Gastrocnemius medialis (tissue), 4 donors: Measurements from ENCODE around the gene PIH1D1. TPM values are rescaled to one million over a fixed set of nuclear protein-coding genes. Genes with fewer than 3 reads are reported as not detected.

Source experiments
- ATAC-seq, 2 donors: fragments of 150-250 bp; one replicate each; pipeline ENCODE4 v1.9.1; 2016
- DNase-seq, 2 donors: peaks; one replicate each; pipeline ENCODE4 v3.0.0-alpha.2; 2019
- H3K27ac ChIP-seq, 4 donors: fragments of 200-600 bp; sonication (generic); 1 replicate in 1 of 4; 2 replicates in 3 of 4; pipeline ENCODE4 v1.5.1; 2016 to 2018; ENCODE audit warnings: mild to moderate bottlenecking in 2 of 4, moderate library complexity in 1 of 4
- H3K27me3 ChIP-seq, 3 donors: fragments of 200-600 bp; sonication (generic) in 2 of 3; 1 replicate in 1 of 3; 2 replicates in 2 of 3; pipeline versions ENCODE4 v1.5.1 to v1.6.0; 2016 to 2019; ENCODE audit warnings: mild to moderate bottlenecking in 1 of 3, moderate library complexity in 1 of 3
- H3K36me3 ChIP-seq, 2 donors: fragments of 200-600 bp; sonication (generic) in 1 of 2; one replicate each; pipeline ENCODE4 v1.5.1; 2017 to 2018
- H3K4me1 ChIP-seq, 2 donors: fragments of 200-600 bp; sonication (generic) in 1 of 2; one replicate each; pipeline ENCODE4 v1.5.1; 2016 to 2017; ENCODE audit warnings: mild to moderate bottlenecking in 2 of 2
- H3K4me3 ChIP-seq, 4 donors: fragments of 200-600 bp; sonication (generic) in 3 of 4; 1 replicate in 1 of 4; 2 replicates in 3 of 4; pipeline ENCODE4 v1.5.1; 2016 to 2019; ENCODE audit warnings: mild to moderate bottlenecking in 2 of 4
- H3K9me3 ChIP-seq, 3 donors: fragments of 200-600 bp; sonication (generic) in 2 of 3; 1 replicate in 1 of 3; 2 replicates in 2 of 3; pipeline ENCODE4 v1.5.1; 2016 to 2019
- POLR2A ChIP-seq, 2 donors: fragments of 450-650 bp; IDR thresholded peaks; one replicate each; pipeline ENCODE4 v1.6.1; 2017; ENCODE audit warnings: antibody characterized with exemption in 2 of 2, mild to moderate bottlenecking in 2 of 2, moderate library complexity in 2 of 2
- in situ Hi-C, 4 donors: fragments of 200-750 bp; cut with MboI; loops; one replicate each; pipeline versions ENCODE4 v1.15.0 to v1.8.0; 2017; ENCODE audit warnings: low sequenced_read_pairs in 4 of 4
- intact Hi-C: fragments of 100-400 bp; cut with DNase I; formaldehyde crosslinking; loops from one replicate; pipeline ENCODE4 v1.15.1; 2023; ENCODE audit warnings: low total_unique reads
- total RNA-seq, 4 donors: library from RNA; depleted of rRNA; stranded (reverse); fragments of >200 nt; gene quantifications; one replicate each; pipeline versions ENCODE4 v1.1.0 to v1.2.3, GENCODE V29; 2016
- TF ChIP-seq, protein P1 (sequence below), 5 experiments: fragments of 450-650 bp in 3 of 5; fragments of 200-600 bp in 2 of 5; sonication (generic) in 2 of 5; IDR thresholded peaks in 4 of 5; conservative IDR thresholded peaks in 1 of 5; 1 replicate in 4 of 5; 2 replicates in 1 of 5; pipeline ENCODE4 v1.5.1; 2016 to 2019; ENCODE audit warnings: antibody characterized with exemption in 5 of 5, mild to moderate bottlenecking in 3 of 5, moderate library complexity in 3 of 5

The PIH1D1 gene
- 100 to 1,000 TPM in 1 of 4 donors, 10 to 100 TPM in 3; 41.9 to 107 (median 79.0) TPM for total RNA-seq

DNA sequence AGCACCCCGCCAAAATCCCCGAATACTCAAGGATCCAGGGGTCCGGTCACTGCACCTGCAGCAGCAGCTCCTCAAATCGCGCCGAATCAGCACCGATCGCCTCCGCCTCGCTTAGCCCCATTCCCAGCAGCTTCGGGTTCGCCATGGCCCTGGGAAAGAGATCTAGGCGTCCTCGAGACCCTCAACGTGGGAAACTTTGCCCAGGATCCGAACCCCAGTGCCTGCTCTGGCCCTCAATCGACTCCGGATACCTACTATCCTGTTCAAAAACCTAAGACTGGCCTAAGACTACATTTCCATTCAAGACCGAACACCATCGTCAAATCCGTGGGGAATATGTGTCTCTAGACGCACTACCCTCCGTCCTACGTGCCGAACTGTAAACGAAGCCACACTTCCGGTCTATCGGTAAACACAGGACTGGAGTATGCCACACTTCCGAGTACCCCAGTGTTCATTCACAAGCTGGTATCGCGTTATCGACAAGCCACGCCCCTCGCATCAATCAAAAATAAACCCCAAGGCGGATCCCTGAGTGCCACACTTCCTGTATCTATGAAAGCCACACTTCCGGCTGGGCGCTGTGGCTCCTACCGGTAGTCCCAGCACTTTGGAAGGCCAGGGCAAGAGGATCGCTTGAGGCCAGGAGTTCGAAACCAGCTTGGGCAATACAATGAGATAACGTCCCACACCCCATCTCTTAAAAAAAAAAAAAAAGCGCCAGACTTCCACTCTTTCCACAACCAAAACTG is at the start of gene PIH1D1:
PIH1D1 (minus strand) TSS at position 385 of the 752 bp plus-strand sequence; CDS start at position 145, 240 bp downstream.
- Histone ChIP-seq H3K9me3 (no peaks in the 10 kb centered on the region), H3K27me3 (no peaks in the 10 kb centered on the region), H3K4me1 (peaks cover 15 to 26% of the 10 kb centered on the region in 2 donors), H3K4me3 (peak within 1 kb of the TSS; percentile 67 to 100 (median 90)), H3K36me3 (peaks cover 0 to under 1% of the 10 kb centered on the region in 2 donors), H3K27ac (peak within 1 kb of the TSS; percentile 90 to 97 (median 96))
- in situ Hi-C loops, result no loop called here
- TF ChIP-seq, protein P1, sequence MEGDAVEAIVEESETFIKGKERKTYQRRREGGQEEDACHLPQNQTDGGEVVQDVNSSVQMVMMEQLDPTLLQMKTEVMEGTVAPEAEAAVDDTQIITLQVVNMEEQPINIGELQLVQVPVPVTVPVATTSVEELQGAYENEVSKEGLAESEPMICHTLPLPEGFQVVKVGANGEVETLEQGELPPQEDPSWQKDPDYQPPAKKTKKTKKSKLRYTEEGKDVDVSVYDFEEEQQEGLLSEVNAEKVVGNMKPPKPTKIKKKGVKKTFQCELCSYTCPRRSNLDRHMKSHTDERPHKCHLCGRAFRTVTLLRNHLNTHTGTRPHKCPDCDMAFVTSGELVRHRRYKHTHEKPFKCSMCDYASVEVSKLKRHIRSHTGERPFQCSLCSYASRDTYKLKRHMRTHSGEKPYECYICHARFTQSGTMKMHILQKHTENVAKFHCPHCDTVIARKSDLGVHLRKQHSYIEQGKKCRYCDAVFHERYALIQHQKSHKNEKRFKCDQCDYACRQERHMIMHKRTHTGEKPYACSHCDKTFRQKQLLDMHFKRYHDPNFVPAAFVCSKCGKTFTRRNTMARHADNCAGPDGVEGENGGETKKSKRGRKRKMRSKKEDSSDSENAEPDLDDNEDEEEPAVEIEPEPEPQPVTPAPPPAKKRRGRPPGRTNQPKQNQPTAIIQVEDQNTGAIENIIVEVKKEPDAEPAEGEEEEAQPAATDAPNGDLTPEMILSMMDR (IDR thresholded peaks at IDR 0.05 in 4 of 5, conservative IDR thresholded peaks at IDR 0.05 in 1 of 5), result peak in 3 of 5 experiments; percentile 9 to 46 (median 35)
- TF ChIP-seq POLR2A (IDR thresholded peaks at IDR 0.05), result peak in 1 of 2 donors; percentile 53
- peak; percentile 87 to 89 for ATAC-seq
- DNase-seq, result peak; percentile 99
- intact Hi-C loops, result loop anchor here (2.0 to 5.0 kb wide), 4 partner anchors 45 to 1351 kb away; partner anchors contain the start of genes PRMT1, RPS11, VRK3 and ZNF473

DNA sequence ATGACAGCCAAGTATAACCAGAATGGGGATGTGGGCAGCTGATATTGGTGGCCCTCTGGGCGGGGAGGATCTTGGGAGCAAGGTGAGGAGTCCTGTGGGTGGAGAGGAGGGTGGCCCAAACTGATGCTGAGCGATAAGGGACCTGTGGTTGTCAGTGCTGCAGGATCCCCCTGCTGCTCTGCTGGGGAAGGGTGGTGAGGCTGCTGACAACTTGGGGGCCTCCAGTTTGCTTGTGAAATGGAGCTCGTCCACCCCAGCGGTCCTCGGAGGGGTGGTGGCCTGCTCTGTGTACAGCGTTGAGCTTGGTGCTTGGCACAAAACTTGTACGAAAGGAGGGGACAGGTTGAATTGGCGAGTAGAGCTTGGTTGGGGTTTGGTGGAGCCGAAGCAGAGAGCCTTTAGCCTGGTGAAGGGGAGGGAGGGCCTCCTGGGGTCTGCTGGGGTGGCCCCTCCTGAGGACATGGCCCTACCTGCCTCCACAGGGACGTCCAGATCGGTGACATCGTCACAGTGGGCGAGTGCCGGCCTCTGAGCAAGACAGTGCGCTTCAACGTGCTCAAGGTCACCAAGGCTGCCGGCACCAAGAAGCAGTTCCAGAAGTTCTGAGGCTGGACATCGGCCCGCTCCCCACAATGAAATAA is 47.5 kb upstream of the PIH1D1 start:
- H3K27me3 ChIP-seq, result no peaks in the 10 kb centered on the region
- TF ChIP-seq POLR2A (IDR thresholded peaks at IDR 0.05), result no peak
- TF ChIP-seq, protein P1 (IDR thresholded peaks at IDR 0.05 in 4 of 5, conservative IDR thresholded peaks at IDR 0.05 in 1 of 5), result no peak
- H3K4me1 ChIP-seq, result peaks cover 33 to 36% of the 10 kb centered on the region in 2 donors
- H3K4me3 ChIP-seq, result peak overlapping the region in 2 of 4 donors; percentile 27 to 53
- peaks cover 0 to 26% of the 10 kb centered on the region in 2 donors for H3K36me3 ChIP-seq
- ATAC-seq (no peak), DNase-seq (no peak)
- H3K9me3 ChIP-seq, result no peaks in the 10 kb centered on the region
- intact Hi-C loops (loop anchor here (5.0 kb wide), 1 partner anchor 378 kb away; the partner anchor contains the start of genes AKT1S1 and TBC1D17), in situ Hi-C loops (loop anchor here in 1 of 4 donors (5.0 kb wide), 1 partner anchor 73 kb away; no protein-coding TSS in a partner anchor)
- H3K27ac ChIP-seq, result peak overlapping the region; percentile 58 to 77 (median 74)

DNA sequence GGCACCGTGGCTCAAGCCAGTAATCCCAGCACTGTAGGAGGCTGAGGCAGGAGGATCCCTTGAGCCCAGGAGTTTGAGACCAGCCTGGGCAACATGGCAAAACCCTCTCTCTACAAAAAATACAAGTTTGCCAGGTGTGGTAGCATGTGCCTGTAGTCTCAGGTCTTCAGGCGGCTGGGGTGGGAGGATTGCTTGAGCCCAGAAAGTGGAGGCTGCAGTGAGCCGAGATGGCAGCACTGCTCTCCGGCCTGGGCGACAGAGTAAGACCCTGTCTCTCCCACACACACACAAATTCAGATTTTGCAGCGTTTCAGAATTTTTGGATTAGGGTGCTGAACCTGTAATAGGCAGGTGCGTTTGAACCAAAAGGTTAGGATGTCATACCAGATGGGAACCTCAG is 46.9 kb upstream of the PIH1D1 start:
- H3K4me1 ChIP-seq, result peaks cover 31 to 36% of the 10 kb centered on the region in 2 donors
- in situ Hi-C loops (loop anchor here in 1 of 4 donors (5.0 kb wide), 1 partner anchor 74 kb away; no protein-coding TSS in a partner anchor), intact Hi-C loops (loop anchor here (5.0 kb wide), 1 partner anchor 379 kb away; the partner anchor contains the start of genes AKT1S1 and TBC1D17)
- H3K27me3 ChIP-seq, result no peaks in the 10 kb centered on the region
- H3K4me3 ChIP-seq, result peak overlapping the region in 1 of 4 donors; percentile 53
- DNase-seq (no peak), ATAC-seq (no peak)
- TF ChIP-seq POLR2A (IDR thresholded peaks at IDR 0.05), result no peak
- H3K27ac ChIP-seq, result peak overlapping the region in 3 of 4 donors; percentile 73 to 96 (median 77)
- H3K36me3 ChIP-seq, result peaks cover 0 to 26% of the 10 kb centered on the region in 2 donors
- no peaks in the 10 kb centered on the region for H3K9me3 ChIP-seq

DNA sequence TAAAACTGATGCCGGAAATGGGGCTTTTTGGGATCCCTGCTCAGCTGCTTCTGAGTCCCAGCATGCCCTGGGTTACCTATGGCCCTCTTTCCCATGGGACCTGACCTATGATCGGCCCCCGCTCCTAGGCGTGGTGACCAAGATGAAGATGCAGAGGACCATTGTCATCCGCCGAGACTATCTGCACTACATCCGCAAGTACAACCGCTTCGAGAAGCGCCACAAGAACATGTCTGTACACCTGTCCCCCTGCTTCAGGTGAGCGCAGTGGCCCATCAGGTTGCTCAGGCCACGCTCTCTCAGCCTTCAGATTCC is 46.1 kb upstream of the PIH1D1 start:
- H3K4me3 ChIP-seq, result peak overlapping the region; percentile 79 to 96 (median 90)
- no peak for TF ChIP-seq POLR2A (IDR thresholded peaks at IDR 0.05)
- TF ChIP-seq, protein P1 (IDR thresholded peaks at IDR 0.05 in 4 of 5, conservative IDR thresholded peaks at IDR 0.05 in 1 of 5), result no peak
- intact Hi-C loops, result loop anchor here (2.0 to 5.0 kb wide), 3 partner anchors 45 to 380 kb away; partner anchors contain the start of genes AKT1S1, ALDH16A1, PRMT1 and TBC1D17
- H3K27me3 ChIP-seq, result no peaks in the 10 kb centered on the region
- DNase-seq (no peak), ATAC-seq (no peak)
- H3K36me3 ChIP-seq, result peaks cover 0 to 31% of the 10 kb centered on the region in 2 donors
- no peaks in the 10 kb centered on the region for H3K9me3 ChIP-seq
- in situ Hi-C loops, result loop anchor here in 1 of 4 donors (5.0 kb wide), 1 partner anchor 75 kb away; no protein-coding TSS in a partner anchor
- H3K4me1 ChIP-seq, result peaks cover 27 to 31% of the 10 kb centered on the region in 2 donors
- peak overlapping the region; percentile 93 to 98 (median 96) for H3K27ac ChIP-seq
